ENCODE data around the gene VAV3. TPM values are rescaled to one million over a fixed set of nuclear protein-coding genes. Genes with fewer than 3 reads are reported as not detected.

The VAV3 gene
- total RNA-seq, 2 experiments from 2014 or later = 5.5 to 5.6 TPM

DNA sequence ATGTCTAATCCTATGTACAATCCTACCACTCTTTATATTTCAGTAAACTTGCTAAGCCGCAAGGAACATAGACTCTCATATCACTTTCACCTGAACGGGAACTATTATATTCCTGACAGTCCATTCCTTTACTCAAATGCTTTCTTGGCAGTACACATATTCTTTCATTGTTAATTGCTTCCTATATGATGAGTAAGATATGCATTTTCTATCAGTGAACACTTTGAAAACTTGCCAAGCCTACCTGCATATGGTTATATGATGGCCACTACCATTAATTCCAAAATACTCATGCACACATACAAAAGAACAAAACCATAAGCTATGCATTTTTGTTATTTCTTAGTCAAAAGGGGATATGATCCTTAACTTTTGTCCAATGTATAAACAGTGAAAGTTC, 341.5 kb downstream of the VAV3 start:
- H3K9me3 ChIP-seq (ENCODE audit: control insufficient read depth in 1 of 2, insufficient read depth in 1 of 2, low read length in 2 of 2) = no peaks in the 10 kb centered on the region
- ATAC-seq (ENCODE audit: poor library complexity) (no peak), DNase-seq (no peak)
- no peaks in the 10 kb centered on the region for H3K9me3 Mint-ChIP-seq
- H3K27me3 Mint-ChIP-seq = no peaks in the 10 kb centered on the region
- TF ChIP-seq, protein P1, sequence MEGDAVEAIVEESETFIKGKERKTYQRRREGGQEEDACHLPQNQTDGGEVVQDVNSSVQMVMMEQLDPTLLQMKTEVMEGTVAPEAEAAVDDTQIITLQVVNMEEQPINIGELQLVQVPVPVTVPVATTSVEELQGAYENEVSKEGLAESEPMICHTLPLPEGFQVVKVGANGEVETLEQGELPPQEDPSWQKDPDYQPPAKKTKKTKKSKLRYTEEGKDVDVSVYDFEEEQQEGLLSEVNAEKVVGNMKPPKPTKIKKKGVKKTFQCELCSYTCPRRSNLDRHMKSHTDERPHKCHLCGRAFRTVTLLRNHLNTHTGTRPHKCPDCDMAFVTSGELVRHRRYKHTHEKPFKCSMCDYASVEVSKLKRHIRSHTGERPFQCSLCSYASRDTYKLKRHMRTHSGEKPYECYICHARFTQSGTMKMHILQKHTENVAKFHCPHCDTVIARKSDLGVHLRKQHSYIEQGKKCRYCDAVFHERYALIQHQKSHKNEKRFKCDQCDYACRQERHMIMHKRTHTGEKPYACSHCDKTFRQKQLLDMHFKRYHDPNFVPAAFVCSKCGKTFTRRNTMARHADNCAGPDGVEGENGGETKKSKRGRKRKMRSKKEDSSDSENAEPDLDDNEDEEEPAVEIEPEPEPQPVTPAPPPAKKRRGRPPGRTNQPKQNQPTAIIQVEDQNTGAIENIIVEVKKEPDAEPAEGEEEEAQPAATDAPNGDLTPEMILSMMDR (IDR thresholded peaks at IDR 0.05) = no peak
- ChIA-PET POLR2A (no interaction called here), CTCF (no interaction called here)
- no peaks in the 10 kb centered on the region for H3K36me3 Mint-ChIP-seq (ENCODE audit: low read depth)
- H3K4me3 Mint-ChIP-seq = no peak overlapping the region
- H3K4me1 Mint-ChIP-seq (ENCODE audit: low read depth) = no peaks in the 10 kb centered on the region
- no peak overlapping the region for H3K4me3 ChIP-seq (ENCODE audit: low read length)
- H3K36me3 ChIP-seq (ENCODE audit: insufficient read depth, low read length) = no peaks in the 10 kb centered on the region
- no peaks in the 10 kb centered on the region for H3K4me1 ChIP-seq (ENCODE audit: insufficient read depth, low read length)
- no peak overlapping the region for H3K27ac Mint-ChIP-seq
- H3K27me3 ChIP-seq (ENCODE audit: control insufficient read depth in 1 of 2, insufficient read depth in 2 of 2, low read length in 2 of 2) = no peaks in the 10 kb centered on the region
- intact Hi-C loops (cut with DNase I, micrococcal nuclease) = no loop called here
- H3K27ac ChIP-seq (ENCODE audit: low read depth in 1 of 2, low read length in 2 of 2) = no peak overlapping the region

DNA sequence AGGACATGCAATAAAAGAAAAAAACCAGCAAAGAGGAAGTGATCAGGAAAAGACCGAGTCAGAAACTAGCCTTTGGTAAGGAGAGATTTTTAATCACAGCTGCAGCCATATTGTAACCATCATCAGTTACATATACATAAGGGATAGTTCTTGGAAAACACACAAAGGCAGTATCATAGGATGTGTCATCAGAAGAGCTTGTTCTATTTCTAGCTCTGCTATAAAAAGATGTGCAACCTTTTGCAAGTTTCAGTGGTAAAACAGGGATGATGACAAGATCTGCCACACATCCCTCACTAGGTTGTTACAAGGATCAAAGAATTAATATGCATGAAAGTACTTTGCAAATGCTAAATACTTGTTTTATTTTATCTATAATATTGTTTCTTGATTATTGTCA, 342.0 kb downstream of the VAV3 start:
- H3K36me3 ChIP-seq (ENCODE audit: insufficient read depth, low read length) = no peaks in the 10 kb centered on the region
- no peaks in the 10 kb centered on the region for H3K9me3 Mint-ChIP-seq
- H3K27ac ChIP-seq (ENCODE audit: low read depth in 1 of 2, low read length in 2 of 2) = no peak overlapping the region
- H3K36me3 Mint-ChIP-seq (ENCODE audit: low read depth) = no peaks in the 10 kb centered on the region
- no peak overlapping the region for H3K27ac Mint-ChIP-seq
- TF ChIP-seq, protein P1 (IDR thresholded peaks at IDR 0.05) = no peak
- CTCF ChIA-PET = no interaction called here
- H3K4me1 Mint-ChIP-seq (ENCODE audit: low read depth) = no peaks in the 10 kb centered on the region
- intact Hi-C loops (cut with DNase I, micrococcal nuclease) = no loop called here
- POLR2A ChIA-PET = no interaction called here
- H3K27me3 Mint-ChIP-seq = no peaks in the 10 kb centered on the region
- no peak for DNase-seq
- no peaks in the 10 kb centered on the region for H3K27me3 ChIP-seq (ENCODE audit: control insufficient read depth in 1 of 2, insufficient read depth in 2 of 2, low read length in 2 of 2)
- H3K4me3 ChIP-seq (ENCODE audit: low read length) = no peak overlapping the region
- no peaks in the 10 kb centered on the region for H3K4me1 ChIP-seq (ENCODE audit: insufficient read depth, low read length)
- H3K9me3 ChIP-seq (ENCODE audit: control insufficient read depth in 1 of 2, insufficient read depth in 1 of 2, low read length in 2 of 2) = no peaks in the 10 kb centered on the region
- no peak for ATAC-seq (ENCODE audit: poor library complexity)
- no peak overlapping the region for H3K4me3 Mint-ChIP-seq

DNA sequence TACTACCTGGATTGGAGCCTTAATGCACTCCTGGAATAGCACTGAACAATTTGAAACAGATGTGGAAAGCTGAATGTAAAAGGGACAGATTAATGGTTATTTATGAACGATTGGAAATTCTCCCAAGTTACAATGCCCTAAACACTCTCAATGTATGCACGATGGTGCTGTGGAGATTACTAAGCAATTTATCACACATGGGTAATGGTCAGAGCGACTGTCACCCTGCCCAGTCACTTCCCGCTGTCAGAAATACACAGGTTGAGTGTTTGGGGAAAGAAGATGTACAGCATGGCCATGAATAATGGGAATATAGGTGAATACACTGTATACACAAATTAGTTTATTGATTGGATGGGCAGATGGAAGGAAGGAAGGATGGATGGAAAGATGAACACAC, 342.4 kb downstream of the VAV3 start:
- TF ChIP-seq, protein P1 (IDR thresholded peaks at IDR 0.05) = no peak
- Histone ChIP-seq H3K27ac (ENCODE audit: low read depth in 1 of 2, low read length in 2 of 2) (no peak overlapping the region), H3K27me3 (ENCODE audit: control insufficient read depth in 1 of 2, insufficient read depth in 2 of 2, low read length in 2 of 2) (no peaks in the 10 kb centered on the region), H3K4me3 (ENCODE audit: low read length) (no peak overlapping the region), H3K9me3 (ENCODE audit: control insufficient read depth in 1 of 2, insufficient read depth in 1 of 2, low read length in 2 of 2) (no peaks in the 10 kb centered on the region), H3K4me1 (ENCODE audit: insufficient read depth, low read length) (no peaks in the 10 kb centered on the region), H3K36me3 (ENCODE audit: insufficient read depth, low read length) (no peaks in the 10 kb centered on the region)
- intact Hi-C loops (cut with DNase I, micrococcal nuclease) = no loop called here
- Mint-ChIP-seq H3K36me3 (ENCODE audit: low read depth) (peaks cover 3% of the 10 kb centered on the region), H3K27me3 (no peaks in the 10 kb centered on the region), H3K27ac (no peak overlapping the region), H3K4me3 (no peak overlapping the region), H3K4me1 (ENCODE audit: low read depth) (no peaks in the 10 kb centered on the region), H3K9me3 (no peaks in the 10 kb centered on the region)
- ATAC-seq (ENCODE audit: poor library complexity) = no peak
- no peak for DNase-seq
- CTCF ChIA-PET = no interaction called here
- POLR2A ChIA-PET = no interaction called here

All from CD4-positive, alpha-beta T cell (primary cell).